H9 (cell line): Measurements from ENCODE around the gene MAP3K12. TPM values are rescaled to one million over a fixed set of nuclear protein-coding genes. Genes with fewer than 3 reads are reported as not detected.

Experiments
- DNase-seq: peaks from one replicate; pipeline ENCODE4 v3.0.0-alpha.2; 2017
- H2AFZ ChIP-seq: one replicate; pipeline ENCODE4 v1.6.1; 2013; ENCODE audit warnings: mild to moderate bottlenecking, low read length, control low read depth, moderate library complexity
- H2AK5ac ChIP-seq: 2 replicates; pipeline ENCODE4 v1.6.1; 2013; ENCODE audit warnings: low read length, control low read depth, mixed read lengths; ENCODE audit not compliant: insufficient read length
- H2BK120ac ChIP-seq: one replicate; pipeline ENCODE4 v1.6.1; 2013; ENCODE audit warnings: low read depth, mild to moderate bottlenecking, low read length, control low read depth, inconsistent platforms; ENCODE audit not compliant: poor library complexity, severe bottlenecking
- H2BK12ac ChIP-seq: 2 replicates; pipeline ENCODE4 v1.6.1; 2013; ENCODE audit warnings: low read length, control low read depth, mixed read lengths, low read depth; ENCODE audit not compliant: insufficient read length
- H2BK15ac ChIP-seq: 2 replicates; pipeline ENCODE4 v1.6.1; 2013; ENCODE audit warnings: low read depth, low read length, control low read depth
- H2BK20ac ChIP-seq: one replicate; pipeline ENCODE4 v1.6.1; 2013; ENCODE audit warnings: low read depth, mild to moderate bottlenecking, low read length, control low read depth, inconsistent platforms; ENCODE audit not compliant: poor library complexity, severe bottlenecking
- H2BK5ac ChIP-seq: 2 replicates; pipeline ENCODE4 v1.6.1; 2013; ENCODE audit warnings: low read length, control low read depth, mixed read lengths; ENCODE audit not compliant: insufficient read length
- H3K14ac ChIP-seq: 2 replicates; pipeline ENCODE4 v1.6.1; 2013; ENCODE audit warnings: low read length, control low read depth; ENCODE audit not compliant: insufficient read depth
- H3K18ac ChIP-seq: 2 replicates; pipeline ENCODE4 v1.6.1; 2013; ENCODE audit warnings: low read depth, mild to moderate bottlenecking, mixed read lengths, low read length, control low read depth; ENCODE audit not compliant: insufficient read length
- H3K23ac ChIP-seq: 2 replicates; pipeline ENCODE4 v1.6.1; 2013; ENCODE audit warnings: low read length, control low read depth, mixed read lengths, low read depth; ENCODE audit not compliant: insufficient read length
- H3K23me2 ChIP-seq: 2 replicates; pipeline ENCODE4 v1.6.1; 2013; ENCODE audit warnings: low read depth, mild to moderate bottlenecking, mixed read lengths, low read length, control low read depth; ENCODE audit not compliant: insufficient read length, poor library complexity, severe bottlenecking
- H3K27ac ChIP-seq: 2 replicates; pipeline ENCODE4 v1.5.1; 2013; ENCODE audit warnings: low read length, control low read depth, mixed read lengths, low read depth; ENCODE audit not compliant: insufficient read length
- H3K27me3 ChIP-seq: 2 replicates; pipeline ENCODE4 v1.6.1; 2013; ENCODE audit warnings: low read length, control low read depth, inconsistent platforms; ENCODE audit not compliant: insufficient read depth
- H3K4ac ChIP-seq: 2 replicates; pipeline ENCODE4 v1.6.1; 2013; ENCODE audit warnings: low read depth, mild to moderate bottlenecking, control low read depth, inconsistent platforms, low read length, moderate library complexity
- H3K4me1 ChIP-seq: 2 replicates; pipeline ENCODE4 v1.6.1; 2013; ENCODE audit warnings: low read length, control low read depth, inconsistent platforms; ENCODE audit not compliant: insufficient read depth
- H3K4me2 ChIP-seq: 2 replicates; pipeline ENCODE4 v1.6.1; 2013; ENCODE audit warnings: low read length, control low read depth, mixed read lengths; ENCODE audit not compliant: insufficient read length, insufficient read depth
- H3K56ac ChIP-seq: 2 replicates; pipeline ENCODE4 v1.6.1; 2013; ENCODE audit warnings: low read depth, mild to moderate bottlenecking, mixed read lengths, low read length, control low read depth; ENCODE audit not compliant: insufficient read length
- H3K79me1 ChIP-seq: 2 replicates; pipeline ENCODE4 v1.6.1; 2013; ENCODE audit warnings: low read depth, mild to moderate bottlenecking, moderate library complexity, low read length, control low read depth, inconsistent platforms; ENCODE audit not compliant: insufficient read depth, poor library complexity, severe bottlenecking
- H3K79me2 ChIP-seq: 2 replicates; pipeline ENCODE4 v1.6.1; 2013; ENCODE audit warnings: low read length, control low read depth, inconsistent platforms; ENCODE audit not compliant: insufficient read depth
- H3K9ac ChIP-seq: 2 replicates; pipeline ENCODE4 v1.6.1; 2013; ENCODE audit warnings: low read length, control low read depth, mixed read lengths; ENCODE audit not compliant: insufficient read length; ENCODE audit errors: extremely low read depth
- H3K9me3 ChIP-seq: one replicate; pipeline ENCODE4 v1.6.1; 2013; ENCODE audit warnings: low read depth, low read length, inconsistent platforms; ENCODE audit not compliant: control insufficient read depth
- H3T11ph ChIP-seq: one replicate; pipeline ENCODE4 v1.6.1; 2013; ENCODE audit warnings: mild to moderate bottlenecking, low read length, control low read depth, inconsistent platforms
- H4K20me1 ChIP-seq: one replicate; pipeline ENCODE4 v1.6.1; 2013; ENCODE audit not compliant: control insufficient read depth, insufficient read length, insufficient read depth
- H4K5ac ChIP-seq: 2 replicates; pipeline ENCODE4 v1.6.1; 2013; ENCODE audit warnings: low read depth, mild to moderate bottlenecking, mixed read lengths, low read length, control low read depth; ENCODE audit not compliant: insufficient read length
- H4K8ac ChIP-seq: replicated peaks from 2 replicates; pipeline ENCODE4 v1.6.1; 2013; ENCODE audit warnings: low read length, control low read depth, mixed read lengths, low read depth; ENCODE audit not compliant: insufficient read length
- H4K91ac ChIP-seq: 2 replicates; pipeline ENCODE4 v1.6.1; 2013; ENCODE audit warnings: low read depth, mild to moderate bottlenecking, moderate library complexity, mixed read lengths, low read length, control low read depth; ENCODE audit not compliant: insufficient read length
- H3K27ac Mint-ChIP-seq, 3 experiments: 2 replicates in 2 of 3; 3 replicates in 1 of 3; pipeline ENCODE4 v1.8.0; 2020 to 2021; ENCODE audit warnings: mixed read lengths in 3 of 3, mild to moderate bottlenecking in 1 of 3, moderate library complexity in 1 of 3
- H3K27me3 Mint-ChIP-seq: 2 replicates; pipeline ENCODE4 v1.8.0; 2021; ENCODE audit warnings: low read depth, mild to moderate bottlenecking, moderate library complexity, mixed read lengths
- H3K36me3 Mint-ChIP-seq, 3 experiments: 2 replicates in 2 of 3; 3 replicates in 1 of 3; pipeline ENCODE4 v1.8.0; 2020 to 2021; ENCODE audit warnings: low read depth in 3 of 3, mixed read lengths in 3 of 3; ENCODE audit not compliant: insufficient read depth in 1 of 3
- H3K4me1 Mint-ChIP-seq, 2 experiments: 2 replicates each; pipeline ENCODE4 v1.8.0; 2020; ENCODE audit warnings: mixed read lengths in 2 of 2
- H3K4me3 Mint-ChIP-seq, 2 experiments: 2 replicates in 1 of 2; 3 replicates in 1 of 2; pipeline ENCODE4 v1.8.0; 2020 to 2021; ENCODE audit warnings: mild to moderate bottlenecking in 2 of 2, mixed read lengths in 2 of 2, moderate library complexity in 1 of 2
- H3K9me3 Mint-ChIP-seq, 2 experiments: 2 replicates in 1 of 2; 3 replicates in 1 of 2; pipeline ENCODE4 v1.8.0; 2020; ENCODE audit warnings: mild to moderate bottlenecking in 2 of 2, mixed read lengths in 2 of 2, moderate library complexity in 1 of 2
- CTCF ChIP-seq: fragments of 200-600 bp; sonication (generic); conservative IDR thresholded peaks from 3 replicates; pipeline ENCODE4 v1.8.0; 2021; ENCODE audit warnings: antibody characterized with exemption, mild to moderate bottlenecking
- WGBS: extraction: QIAGEN DNeasy Blood & Tissue Kit; methylation state at CpG from one replicate; pipeline ENCODE4 v1.1.7; 2013; ENCODE audit warnings: missing lambda C conversion rate, low lambda C conversion rate, mixed read lengths; ENCODE audit not compliant: insufficient read length; ENCODE audit errors: extremely low coverage; 5-methylcytosine and 5-hydroxymethylcytosine counted together
- total RNA-seq: library from RNA; stranded (reverse); gene quantifications from 2 replicates; pipeline ENCODE4 v1.2.1, GENCODE V29; 2021

Gene MAP3K12
- total RNA-seq, 1 experiment from 2014 or later, result 22.3 TPM

- Histone ChIP-seq H2BK20ac (no peak overlapping the region), H3K79me2 (peaks cover 23% of the 10 kb centered on the region), H2BK120ac (peak overlapping the region; percentile 84), H2BK5ac (peak overlapping the region; percentile 1), H3K9ac (peak overlapping the region; percentile 100), H4K8ac (no peak overlapping the region), H3K23ac (no peak overlapping the region), H3K4me2 (peak overlapping the region; percentile 49), H4K20me1 (no peaks in the 10 kb centered on the region), H3K27ac (peak overlapping the region; percentile 24), H3K4ac (no peak overlapping the region; the same call in 1 of the 2 replicates), H3K4me1 (no peaks in the 10 kb centered on the region), H3K14ac (peak overlapping the region; percentile 95), H4K5ac (peak overlapping the region; percentile 7), H3K18ac (peak overlapping the region; percentile 98), H3K56ac (no peak overlapping the region), H2AK5ac (no peak overlapping the region), H3K27me3 (no peaks in the 10 kb centered on the region), H3K9me3 (no peaks in the 10 kb centered on the region), H2BK12ac (no peak overlapping the region), H2AFZ (no peak overlapping the region), H3K23me2 (no peaks in the 10 kb centered on the region), H3T11ph (no peak overlapping the region), H2BK15ac (no peak overlapping the region), H4K91ac (no peak overlapping the region), H3K79me1 (peaks cover 3% of the 10 kb centered on the region)
- Mint-ChIP-seq H3K9me3 (no peaks in the 10 kb centered on the region; a peak in 1 of 5 replicates), H3K27ac (peak overlapping the region; percentile 100), H3K4me3 (peak overlapping the region; percentile 97), H3K4me1 (peaks cover 19 to 37% of the 10 kb centered on the region in 2 experiments), H3K36me3 (peaks cover 45 to 58% (median 57%) of the 10 kb centered on the region in 3 experiments), H3K27me3 (no peaks in the 10 kb centered on the region)
- TF ChIP-seq CTCF, result peak; percentile 52; the same call in 2 of the 3 replicates
- no CpG with 5 or more reads among the region's 82 CpGs for WGBS
- peak; percentile 89 for DNase-seq
These were observed 46.8 kb downstream of the MAP3K12 start for GRCh38 chr12:53452159-53453077.
